Measurements from ENCODE around the gene RNPEPL1. TPM values are rescaled to one million over a fixed set of nuclear protein-coding genes. Genes with fewer than 3 reads are reported as not detected.

The RNPEPL1 gene
- total and polyA plus RNA-seq, 2 experiments from 2014 or later, result 6.0 to 21.0 TPM

DNA sequence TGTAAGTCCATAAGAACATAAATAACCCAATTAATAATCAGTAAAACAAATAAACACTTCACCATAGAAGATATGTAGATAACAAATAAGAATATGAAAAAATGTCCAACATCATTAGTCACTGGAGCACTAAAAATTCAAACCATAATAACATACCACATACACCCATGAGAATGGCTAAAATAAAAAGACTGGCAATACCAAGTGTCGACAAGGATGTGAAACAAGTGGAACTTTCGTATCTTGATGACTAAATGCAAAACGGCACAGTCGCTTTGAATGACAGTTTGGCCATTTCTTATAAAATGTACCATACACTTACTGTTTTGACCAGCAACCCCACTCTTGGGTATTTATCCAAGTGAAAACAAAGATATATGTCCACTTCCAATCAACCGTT is 37.2 kb upstream of the RNPEPL1 start:
- H3K4me3 ChIP-seq, result no peak overlapping the region
- H4K20me1 ChIP-seq (replicated peaks; ENCODE audit: insufficient read depth), result no peaks in the 10 kb centered on the region
- H3K9me2 ChIP-seq (ENCODE audit: insufficient read depth), result peaks cover 3% of the 10 kb centered on the region; the same call in 1 of the 2 replicates
- Mint-ChIP-seq H3K27ac (no peak overlapping the region), H3K27me3 (ENCODE audit: insufficient read depth, low read depth, poor library complexity) (peaks cover 5% of the 10 kb centered on the region), H3K4me3 (no peak overlapping the region), H3K36me3 (ENCODE audit: low read depth) (peaks cover 57% of the 10 kb centered on the region), H3K9me3 (peaks cover 68% of the 10 kb centered on the region), H3K4me1 (no peaks in the 10 kb centered on the region)
- no peaks in the 10 kb centered on the region for H3F3A ChIP-seq (replicated peaks; ENCODE audit: low read depth)
- no peaks in the 10 kb centered on the region for H3K4me1 ChIP-seq (ENCODE audit: insufficient read depth)
- ATAC-seq (no peak), DNase-seq (ENCODE audit: low spot score) (no peak)
- no peak overlapping the region for H3K4me2 ChIP-seq
- TF ChIP-seq ZNF331 (CRISPR knock-in tag; IDR thresholded peaks at IDR 0.05; ENCODE audit: low read depth) (no peak), EZH2 (IDR thresholded peaks at IDR 0.05; ENCODE audit: low read depth, unreplicated experiment) (no peak), JUNB (IDR thresholded peaks at IDR 0.05; ENCODE audit: unreplicated experiment) (no peak), STAT1 (IDR thresholded peaks at IDR 0.05; ENCODE audit: unreplicated experiment) (no peak), ZNF114 (CRISPR knock-in tag; IDR thresholded peaks at IDR 0.05) (no peak), CREB1 (CRISPR knock-in tag; IDR thresholded peaks at IDR 0.05; ENCODE audit: low read depth) (no peak), POLR2AphosphoS5 (IDR thresholded peaks at IDR 0.05; ENCODE audit: low read depth) (no peak), NANOG (IDR thresholded peaks at IDR 0.05; ENCODE audit: borderline replicate concordance) (no peak), EZH2phosphoT487 (IDR thresholded peaks at IDR 0.05; ENCODE audit: unreplicated experiment) (no peak)
- TF ChIP-seq, protein P1, sequence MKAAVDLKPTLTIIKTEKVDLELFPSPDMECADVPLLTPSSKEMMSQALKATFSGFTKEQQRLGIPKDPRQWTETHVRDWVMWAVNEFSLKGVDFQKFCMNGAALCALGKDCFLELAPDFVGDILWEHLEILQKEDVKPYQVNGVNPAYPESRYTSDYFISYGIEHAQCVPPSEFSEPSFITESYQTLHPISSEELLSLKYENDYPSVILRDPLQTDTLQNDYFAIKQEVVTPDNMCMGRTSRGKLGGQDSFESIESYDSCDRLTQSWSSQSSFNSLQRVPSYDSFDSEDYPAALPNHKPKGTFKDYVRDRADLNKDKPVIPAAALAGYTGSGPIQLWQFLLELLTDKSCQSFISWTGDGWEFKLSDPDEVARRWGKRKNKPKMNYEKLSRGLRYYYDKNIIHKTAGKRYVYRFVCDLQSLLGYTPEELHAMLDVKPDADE (IDR thresholded peaks at IDR 0.05), result no peak
- TF ChIP-seq, protein P2, sequence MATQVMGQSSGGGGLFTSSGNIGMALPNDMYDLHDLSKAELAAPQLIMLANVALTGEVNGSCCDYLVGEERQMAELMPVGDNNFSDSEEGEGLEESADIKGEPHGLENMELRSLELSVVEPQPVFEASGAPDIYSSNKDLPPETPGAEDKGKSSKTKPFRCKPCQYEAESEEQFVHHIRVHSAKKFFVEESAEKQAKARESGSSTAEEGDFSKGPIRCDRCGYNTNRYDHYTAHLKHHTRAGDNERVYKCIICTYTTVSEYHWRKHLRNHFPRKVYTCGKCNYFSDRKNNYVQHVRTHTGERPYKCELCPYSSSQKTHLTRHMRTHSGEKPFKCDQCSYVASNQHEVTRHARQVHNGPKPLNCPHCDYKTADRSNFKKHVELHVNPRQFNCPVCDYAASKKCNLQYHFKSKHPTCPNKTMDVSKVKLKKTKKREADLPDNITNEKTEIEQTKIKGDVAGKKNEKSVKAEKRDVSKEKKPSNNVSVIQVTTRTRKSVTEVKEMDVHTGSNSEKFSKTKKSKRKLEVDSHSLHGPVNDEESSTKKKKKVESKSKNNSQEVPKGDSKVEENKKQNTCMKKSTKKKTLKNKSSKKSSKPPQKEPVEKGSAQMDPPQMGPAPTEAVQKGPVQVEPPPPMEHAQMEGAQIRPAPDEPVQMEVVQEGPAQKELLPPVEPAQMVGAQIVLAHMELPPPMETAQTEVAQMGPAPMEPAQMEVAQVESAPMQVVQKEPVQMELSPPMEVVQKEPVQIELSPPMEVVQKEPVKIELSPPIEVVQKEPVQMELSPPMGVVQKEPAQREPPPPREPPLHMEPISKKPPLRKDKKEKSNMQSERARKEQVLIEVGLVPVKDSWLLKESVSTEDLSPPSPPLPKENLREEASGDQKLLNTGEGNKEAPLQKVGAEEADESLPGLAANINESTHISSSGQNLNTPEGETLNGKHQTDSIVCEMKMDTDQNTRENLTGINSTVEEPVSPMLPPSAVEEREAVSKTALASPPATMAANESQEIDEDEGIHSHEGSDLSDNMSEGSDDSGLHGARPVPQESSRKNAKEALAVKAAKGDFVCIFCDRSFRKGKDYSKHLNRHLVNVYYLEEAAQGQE (IDR thresholded peaks at IDR 0.05; ENCODE audit: unreplicated experiment), result no peak
- TF ChIP-seq, protein P3, sequence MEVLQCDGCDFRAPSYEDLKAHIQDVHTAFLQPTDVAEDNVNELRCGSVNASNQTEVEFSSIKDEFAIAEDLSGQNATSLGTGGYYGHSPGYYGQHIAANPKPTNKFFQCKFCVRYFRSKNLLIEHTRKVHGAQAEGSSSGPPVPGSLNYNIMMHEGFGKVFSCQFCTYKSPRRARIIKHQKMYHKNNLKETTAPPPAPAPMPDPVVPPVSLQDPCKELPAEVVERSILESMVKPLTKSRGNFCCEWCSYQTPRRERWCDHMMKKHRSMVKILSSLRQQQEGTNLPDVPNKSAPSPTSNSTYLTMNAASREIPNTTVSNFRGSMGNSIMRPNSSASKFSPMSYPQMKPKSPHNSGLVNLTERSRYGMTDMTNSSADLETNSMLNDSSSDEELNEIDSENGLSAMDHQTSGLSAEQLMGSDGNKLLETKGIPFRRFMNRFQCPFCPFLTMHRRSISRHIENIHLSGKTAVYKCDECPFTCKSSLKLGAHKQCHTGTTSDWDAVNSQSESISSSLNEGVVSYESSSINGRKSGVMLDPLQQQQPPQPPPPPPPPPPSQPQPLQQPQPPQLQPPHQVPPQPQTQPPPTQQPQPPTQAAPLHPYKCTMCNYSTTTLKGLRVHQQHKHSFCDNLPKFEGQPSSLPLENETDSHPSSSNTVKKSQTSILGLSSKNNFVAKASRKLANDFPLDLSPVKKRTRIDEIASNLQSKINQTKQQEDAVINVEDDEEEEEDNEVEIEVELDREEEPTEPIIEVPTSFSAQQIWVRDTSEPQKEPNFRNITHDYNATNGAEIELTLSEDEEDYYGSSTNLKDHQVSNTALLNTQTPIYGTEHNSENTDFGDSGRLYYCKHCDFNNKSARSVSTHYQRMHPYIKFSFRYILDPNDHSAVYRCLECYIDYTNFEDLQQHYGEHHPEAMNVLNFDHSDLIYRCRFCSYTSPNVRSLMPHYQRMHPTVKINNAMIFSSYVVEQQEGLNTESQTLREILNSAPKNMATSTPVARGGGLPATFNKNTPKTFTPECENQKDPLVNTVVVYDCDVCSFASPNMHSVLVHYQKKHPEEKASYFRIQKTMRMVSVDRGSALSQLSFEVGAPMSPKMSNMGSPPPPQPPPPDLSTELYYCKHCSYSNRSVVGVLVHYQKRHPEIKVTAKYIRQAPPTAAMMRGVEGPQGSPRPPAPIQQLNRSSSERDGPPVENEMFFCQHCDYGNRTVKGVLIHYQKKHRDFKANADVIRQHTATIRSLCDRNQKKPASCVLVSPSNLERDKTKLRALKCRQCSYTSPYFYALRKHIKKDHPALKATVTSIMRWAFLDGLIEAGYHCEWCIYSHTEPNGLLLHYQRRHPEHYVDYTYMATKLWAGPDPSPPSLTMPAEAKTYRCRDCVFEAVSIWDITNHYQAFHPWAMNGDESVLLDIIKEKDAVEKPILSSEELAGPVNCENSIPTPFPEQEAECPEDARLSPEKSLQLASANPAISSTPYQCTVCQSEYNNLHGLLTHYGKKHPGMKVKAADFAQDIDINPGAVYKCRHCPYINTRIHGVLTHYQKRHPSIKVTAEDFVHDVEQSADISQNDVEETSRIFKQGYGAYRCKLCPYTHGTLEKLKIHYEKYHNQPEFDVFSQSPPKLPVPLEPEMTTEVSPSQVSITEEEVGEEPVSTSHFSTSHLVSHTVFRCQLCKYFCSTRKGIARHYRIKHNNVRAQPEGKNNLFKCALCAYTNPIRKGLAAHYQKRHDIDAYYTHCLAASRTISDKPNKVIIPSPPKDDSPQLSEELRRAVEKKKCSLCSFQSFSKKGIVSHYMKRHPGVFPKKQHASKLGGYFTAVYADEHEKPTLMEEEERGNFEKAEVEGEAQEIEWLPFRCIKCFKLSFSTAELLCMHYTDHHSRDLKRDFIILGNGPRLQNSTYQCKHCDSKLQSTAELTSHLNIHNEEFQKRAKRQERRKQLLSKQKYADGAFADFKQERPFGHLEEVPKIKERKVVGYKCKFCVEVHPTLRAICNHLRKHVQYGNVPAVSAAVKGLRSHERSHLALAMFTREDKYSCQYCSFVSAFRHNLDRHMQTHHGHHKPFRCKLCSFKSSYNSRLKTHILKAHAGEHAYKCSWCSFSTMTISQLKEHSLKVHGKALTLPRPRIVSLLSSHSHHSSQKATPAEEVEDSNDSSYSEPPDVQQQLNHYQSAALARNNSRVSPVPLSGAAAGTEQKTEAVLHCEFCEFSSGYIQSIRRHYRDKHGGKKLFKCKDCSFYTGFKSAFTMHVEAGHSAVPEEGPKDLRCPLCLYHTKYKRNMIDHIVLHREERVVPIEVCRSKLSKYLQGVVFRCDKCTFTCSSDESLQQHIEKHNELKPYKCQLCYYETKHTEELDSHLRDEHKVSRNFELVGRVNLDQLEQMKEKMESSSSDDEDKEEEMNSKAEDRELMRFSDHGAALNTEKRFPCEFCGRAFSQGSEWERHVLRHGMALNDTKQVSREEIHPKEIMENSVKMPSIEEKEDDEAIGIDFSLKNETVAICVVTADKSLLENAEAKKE (CRISPR knock-in tag; IDR thresholded peaks at IDR 0.05), result no peak
- TF ChIP-seq, protein P4, sequence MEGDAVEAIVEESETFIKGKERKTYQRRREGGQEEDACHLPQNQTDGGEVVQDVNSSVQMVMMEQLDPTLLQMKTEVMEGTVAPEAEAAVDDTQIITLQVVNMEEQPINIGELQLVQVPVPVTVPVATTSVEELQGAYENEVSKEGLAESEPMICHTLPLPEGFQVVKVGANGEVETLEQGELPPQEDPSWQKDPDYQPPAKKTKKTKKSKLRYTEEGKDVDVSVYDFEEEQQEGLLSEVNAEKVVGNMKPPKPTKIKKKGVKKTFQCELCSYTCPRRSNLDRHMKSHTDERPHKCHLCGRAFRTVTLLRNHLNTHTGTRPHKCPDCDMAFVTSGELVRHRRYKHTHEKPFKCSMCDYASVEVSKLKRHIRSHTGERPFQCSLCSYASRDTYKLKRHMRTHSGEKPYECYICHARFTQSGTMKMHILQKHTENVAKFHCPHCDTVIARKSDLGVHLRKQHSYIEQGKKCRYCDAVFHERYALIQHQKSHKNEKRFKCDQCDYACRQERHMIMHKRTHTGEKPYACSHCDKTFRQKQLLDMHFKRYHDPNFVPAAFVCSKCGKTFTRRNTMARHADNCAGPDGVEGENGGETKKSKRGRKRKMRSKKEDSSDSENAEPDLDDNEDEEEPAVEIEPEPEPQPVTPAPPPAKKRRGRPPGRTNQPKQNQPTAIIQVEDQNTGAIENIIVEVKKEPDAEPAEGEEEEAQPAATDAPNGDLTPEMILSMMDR (conservative IDR thresholded peaks at IDR 0.05; ENCODE audit: low read depth in 2 of 2), result no peak
- H3K27ac ChIP-seq (ENCODE audit: low read depth), result no peak overlapping the region
- H3K27me3 ChIP-seq (ENCODE audit: insufficient read depth), result no peaks in the 10 kb centered on the region
- H2AFZ ChIP-seq, result no peak overlapping the region
- H3K36me3 ChIP-seq (ENCODE audit: insufficient read depth), result peaks cover 20% of the 10 kb centered on the region
- no peaks in the 10 kb centered on the region for H3K79me2 ChIP-seq (replicated peaks; ENCODE audit: insufficient read depth)
